HG03135 (cell line): Measurements from ENCODE around the gene TRAPPC6A.

Source experiments
- ATAC-seq: cut with Tn5 transposase; IDR thresholded peaks from one replicate; pipeline ENCODE4 v1.9.1; 2021; ENCODE audit warnings: mild to moderate bottlenecking, moderate library complexity; ENCODE audit not compliant: unreplicated experiment

TRAPPC6A gene

GRCh38 chr19:45177817-45178261 is at the start of gene TRAPPC6A:
Gene TRAPPC6A (minus strand): TSS chr19:45178237. CDS start chr19:45178218, 19 bp downstream.
- peak; percentile 5 for ATAC-seq

- ATAC-seq = no peak
These were observed 46.6 kb upstream of the TRAPPC6A start for GRCh38 chr19:45224645-45225044.

- no peak for ATAC-seq
These were observed 45.8 kb upstream of the TRAPPC6A start for GRCh38 chr19:45223879-45224278.

- ATAC-seq = no peak
These were observed 44.7 kb upstream of the TRAPPC6A start for GRCh38 chr19:45222724-45223123.

GRCh38 chr19:45218911-45219743 is 41.1 kb upstream of the TRAPPC6A start:
- no peak for ATAC-seq

GRCh38 chr19:45218426-45218825 is 40.4 kb upstream of the TRAPPC6A start:
- no peak for ATAC-seq

GRCh38 chr19:45217957-45218334 is 39.9 kb upstream of the TRAPPC6A start:
- no peak for ATAC-seq

- no peak for ATAC-seq
These were observed 39.3 kb upstream of the TRAPPC6A start for GRCh38 chr19:45217193-45217956.

GRCh38 chr19:45216667-45217066 is 38.6 kb upstream of the TRAPPC6A start:
- no peak for ATAC-seq

- ATAC-seq = no peak
These were observed 37.6 kb upstream of the TRAPPC6A start for GRCh38 chr19:45215391-45216191.

GRCh38 chr19:45213031-45213430 is 35.0 kb upstream of the TRAPPC6A start:
- ATAC-seq = no peak

GRCh38 chr19:45211751-45212381 is 33.8 kb upstream of the TRAPPC6A start:
- no peak for ATAC-seq

- no peak for ATAC-seq
These were observed 28.3 kb upstream of the TRAPPC6A start for GRCh38 chr19:45206328-45206727.

- no peak for ATAC-seq
These were observed 27.8 kb upstream of the TRAPPC6A start for GRCh38 chr19:45205810-45206209.

GRCh38 chr19:45202637-45203036 is 24.6 kb upstream of the TRAPPC6A start:
- ATAC-seq = no peak

- no peak for ATAC-seq
These were observed 22.5 kb upstream of the TRAPPC6A start for GRCh38 chr19:45200568-45200967.

GRCh38 chr19:45195764-45196163 is 17.7 kb upstream of the TRAPPC6A start:
- ATAC-seq = no peak

GRCh38 chr19:45191375-45191774 is 13.3 kb upstream of the TRAPPC6A start:
- ATAC-seq = no peak

- ATAC-seq = no peak
These were observed 11.9 kb upstream of the TRAPPC6A start for GRCh38 chr19:45189971-45190370.

- no peak for ATAC-seq
These were observed 9.5 kb upstream of the TRAPPC6A start for GRCh38 chr19:45187421-45188100.
